Stimulated activated naive CD8-positive, alpha-beta T cell treated with anti-CD3 and anti-CD28 coated beads, Interleukin-15, amount 100 ng/mL, for 72 hours (primary cell): ENCODE measurements around the gene ACOXL.

Experiments used
- ATAC-seq: fragments of 150-1000 bp; cut with Tn5 transposase; 2 replicates; pipeline ENCODE4 v1.10.0; 2021; ENCODE audit warnings: mild to moderate bottlenecking, moderate library complexity
- DNase-seq, 2 donors: peaks; one replicate each; pipeline ENCODE4 v3.0.0; 2021 to 2022
- H3K27ac Mint-ChIP-seq, 2 donors: one replicate each; pipeline ENCODE4 v1.8.0; 2022; ENCODE audit warnings: mild to moderate bottlenecking in 2 of 2, mixed read lengths in 2 of 2, moderate library complexity in 2 of 2
- H3K27me3 Mint-ChIP-seq: one replicate; pipeline ENCODE4 v1.8.0; 2022; ENCODE audit warnings: mixed read lengths
- H3K4me1 Mint-ChIP-seq: one replicate; pipeline ENCODE4 v1.8.0; 2022; ENCODE audit warnings: mild to moderate bottlenecking, mixed read lengths
- H3K4me3 Mint-ChIP-seq, 2 donors: one replicate each; pipeline ENCODE4 v1.8.0; 2022; ENCODE audit warnings: mild to moderate bottlenecking in 2 of 2, mixed read lengths in 2 of 2, moderate library complexity in 1 of 2
- H3K9me3 Mint-ChIP-seq, 2 donors: one replicate each; pipeline ENCODE4 v1.8.0; 2022; ENCODE audit warnings: mixed read lengths in 2 of 2

ACOXL gene

DNA sequence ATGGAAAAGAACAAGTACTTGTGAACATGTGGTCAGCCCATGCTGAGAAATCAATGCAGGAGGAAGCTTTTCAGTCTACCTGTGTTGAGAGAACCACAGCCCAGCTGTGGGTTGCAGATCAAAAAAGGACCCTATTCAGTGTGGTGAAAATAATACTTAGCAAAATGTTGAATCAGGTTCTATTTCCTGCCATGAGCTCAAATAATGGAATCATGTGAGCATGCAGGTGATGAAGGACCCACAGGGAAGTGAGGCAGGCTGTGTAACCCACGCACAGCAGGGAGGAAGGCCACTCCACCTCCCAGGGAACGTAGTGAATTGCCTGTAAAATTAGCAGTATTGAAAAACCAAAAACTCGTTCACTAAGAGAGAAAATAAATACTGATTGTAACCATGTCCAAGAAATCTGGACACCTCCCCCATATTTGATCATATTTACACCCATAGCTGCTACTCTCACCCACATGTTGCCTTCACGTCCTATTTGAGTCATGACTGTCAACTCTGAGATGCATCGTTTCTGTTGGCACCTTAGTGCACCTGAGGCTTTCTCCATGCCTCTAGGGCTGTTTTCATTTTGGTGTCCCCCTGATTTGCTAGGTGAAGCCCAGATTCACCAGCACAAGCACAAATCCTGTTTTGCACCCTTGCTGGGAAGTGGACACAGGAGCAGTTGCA, 367.9 kb downstream of the ACOXL start:
- peaks cover 33% of the 10 kb centered on the region for H3K27me3 Mint-ChIP-seq

DNA sequence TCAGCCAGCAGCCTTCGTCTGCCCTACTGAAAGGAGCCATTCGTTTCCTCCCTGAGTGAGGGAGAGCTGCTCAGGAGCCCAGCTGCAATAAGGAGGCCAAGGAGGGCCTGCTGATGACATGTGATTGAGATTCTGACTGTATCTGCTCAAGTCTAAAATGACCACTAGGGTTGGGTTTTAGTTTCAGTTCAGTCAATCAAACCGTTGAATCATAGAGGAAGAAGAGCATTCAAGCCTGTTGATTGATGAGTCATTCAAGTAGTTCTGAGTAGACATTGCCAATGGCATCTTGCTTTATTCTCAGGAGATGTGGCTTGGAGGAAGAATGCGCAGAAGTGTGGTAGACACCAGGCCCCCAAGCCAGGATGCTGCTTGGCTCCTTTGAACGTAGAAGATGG, 368.4 kb downstream of the ACOXL start:
- peak overlapping the region in 1 of 2 donors; percentile 28 for H3K27ac Mint-ChIP-seq
- peak overlapping the region; percentile 30 to 54 for H3K4me3 Mint-ChIP-seq
- ATAC-seq (peak; percentile 94), DNase-seq (peak; percentile 20 to 54)
- H3K27me3 Mint-ChIP-seq = peaks cover 39% of the 10 kb centered on the region
- no peaks in the 10 kb centered on the region for H3K9me3 Mint-ChIP-seq
- H3K4me1 Mint-ChIP-seq = peaks cover 29% of the 10 kb centered on the region

More for the DNA sequence above, 367.9 kb downstream of the ACOXL start:
- DNase-seq (no peak), ATAC-seq (peak; percentile 84)
- peak overlapping the region in 1 of 2 donors; percentile 28 for H3K27ac Mint-ChIP-seq
- H3K4me1 Mint-ChIP-seq = peaks cover 29% of the 10 kb centered on the region
- peak overlapping the region; percentile 30 to 54 for H3K4me3 Mint-ChIP-seq
- H3K9me3 Mint-ChIP-seq = no peaks in the 10 kb centered on the region

- peaks cover 47% of the 10 kb centered on the region for H3K27me3 Mint-ChIP-seq
- H3K4me1 Mint-ChIP-seq = peaks cover 29% of the 10 kb centered on the region
- no peaks in the 10 kb centered on the region for H3K9me3 Mint-ChIP-seq
- peak; percentile 31 for ATAC-seq
- H3K4me3 Mint-ChIP-seq = no peak overlapping the region
- no peak overlapping the region for H3K27ac Mint-ChIP-seq
- peak in 1 of 2 donors; percentile 24 for DNase-seq
Measured at GRCh38 chr2:111101592-111101991, 369.2 kb downstream of the ACOXL start.

DNA sequence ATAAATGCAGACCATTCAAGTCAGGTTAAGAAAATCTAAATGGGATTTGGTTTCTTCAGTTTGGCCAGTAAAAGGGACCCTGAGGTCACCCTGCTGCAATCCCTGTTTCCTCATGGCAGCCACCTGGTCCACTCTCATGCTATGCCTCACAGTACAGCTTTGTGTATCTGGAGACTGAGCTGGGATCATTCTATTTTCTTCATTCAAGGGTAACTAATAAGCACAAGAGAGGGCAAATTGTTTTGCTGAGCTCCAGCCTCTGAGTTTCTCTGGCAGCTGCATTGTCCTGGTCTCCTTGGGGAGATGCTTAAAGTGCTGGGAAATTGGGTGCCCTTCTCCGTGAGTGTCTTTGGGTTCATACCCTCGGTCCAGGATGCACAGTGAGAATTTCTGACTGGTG, 369.8 kb downstream of the ACOXL start:
- peaks cover 29% of the 10 kb centered on the region for H3K4me1 Mint-ChIP-seq
- no peaks in the 10 kb centered on the region for H3K9me3 Mint-ChIP-seq
- ATAC-seq (no peak), DNase-seq (no peak)
- peak overlapping the region in 1 of 2 donors; percentile 27 for H3K27ac Mint-ChIP-seq
- no peak overlapping the region for H3K4me3 Mint-ChIP-seq
- H3K27me3 Mint-ChIP-seq = peaks cover 45% of the 10 kb centered on the region

DNA sequence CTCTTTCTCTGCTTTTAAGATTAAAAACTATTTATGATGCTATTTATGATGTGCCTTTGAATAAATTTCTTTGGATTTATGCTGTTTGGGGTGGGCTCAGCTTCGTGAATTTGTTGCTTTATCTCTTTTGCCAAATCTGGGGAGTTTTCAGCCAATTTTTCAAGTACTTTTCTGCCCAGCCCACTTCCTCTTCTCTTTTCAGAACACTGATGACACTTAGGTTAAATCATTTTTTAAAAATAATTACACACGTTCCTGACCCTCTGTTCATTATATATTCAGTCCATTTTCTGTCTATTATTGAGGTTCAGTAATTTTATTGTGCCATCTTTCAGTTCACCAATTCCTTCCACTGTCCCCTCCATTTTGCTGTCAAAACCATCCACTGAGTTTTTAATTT, 373.6 kb downstream of the ACOXL start:
- no peaks in the 10 kb centered on the region for H3K9me3 Mint-ChIP-seq
- H3K4me3 Mint-ChIP-seq = no peak overlapping the region
- peaks cover 17% of the 10 kb centered on the region for H3K4me1 Mint-ChIP-seq
- DNase-seq (no peak), ATAC-seq (no peak)
- H3K27ac Mint-ChIP-seq = no peak overlapping the region
- H3K27me3 Mint-ChIP-seq = peaks cover 50% of the 10 kb centered on the region

- Mint-ChIP-seq H3K4me3 (no peak overlapping the region), H3K27ac (no peak overlapping the region), H3K4me1 (peaks cover 15% of the 10 kb centered on the region), H3K9me3 (no peaks in the 10 kb centered on the region), H3K27me3 (peaks cover 50% of the 10 kb centered on the region)
- ATAC-seq = no peak
- no peak for DNase-seq
Measured at GRCh38 chr2:111106706-111107105, 374.3 kb downstream of the ACOXL start.

- H3K9me3 Mint-ChIP-seq = no peaks in the 10 kb centered on the region
- ATAC-seq (no peak), DNase-seq (no peak)
- no peak overlapping the region for H3K4me3 Mint-ChIP-seq
- H3K4me1 Mint-ChIP-seq = peaks cover 11% of the 10 kb centered on the region
- H3K27ac Mint-ChIP-seq = no peak overlapping the region
- peaks cover 58% of the 10 kb centered on the region for H3K27me3 Mint-ChIP-seq
Measured at GRCh38 chr2:111108745-111109271, 376.4 kb downstream of the ACOXL start.

GRCh38 chr2:111111101-111111755, 378.9 kb downstream of the ACOXL start:
- no peak for DNase-seq
- H3K4me1 Mint-ChIP-seq = peaks cover 21% of the 10 kb centered on the region
- H3K27me3 Mint-ChIP-seq = peaks cover 56% of the 10 kb centered on the region
- ATAC-seq = peak; percentile 34
- no peak overlapping the region for H3K4me3 Mint-ChIP-seq
- H3K27ac Mint-ChIP-seq = no peak overlapping the region
- H3K9me3 Mint-ChIP-seq = no peaks in the 10 kb centered on the region

DNA sequence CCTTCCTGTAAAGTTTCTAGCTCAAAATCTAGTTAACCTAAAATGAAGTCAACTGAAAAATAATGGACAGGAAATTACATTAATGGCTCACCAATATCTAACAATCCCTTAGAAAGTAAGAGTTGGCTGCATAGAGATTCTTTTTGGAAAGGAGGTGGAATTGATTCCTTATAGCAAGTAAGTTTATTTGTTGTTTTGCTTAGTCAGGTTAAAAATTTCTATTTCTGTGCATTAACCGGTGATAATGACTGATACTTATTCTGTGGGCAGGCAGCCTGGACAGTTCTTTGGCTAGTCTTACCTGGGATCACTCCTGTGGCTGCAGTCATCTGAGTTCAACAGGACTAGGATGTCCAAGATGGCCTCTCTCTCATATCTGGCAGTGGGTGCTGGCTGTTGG, 381.5 kb downstream of the ACOXL start:
- no peak overlapping the region for H3K4me3 Mint-ChIP-seq
- no peak for DNase-seq
- ATAC-seq = no peak
- H3K27ac Mint-ChIP-seq = no peak overlapping the region
- H3K9me3 Mint-ChIP-seq = no peaks in the 10 kb centered on the region
- H3K27me3 Mint-ChIP-seq = peaks cover 61% of the 10 kb centered on the region
- peaks cover 48% of the 10 kb centered on the region for H3K4me1 Mint-ChIP-seq

- H3K4me1 Mint-ChIP-seq = peaks cover 55% of the 10 kb centered on the region
- peak; percentile 65 to 74 for DNase-seq
- H3K27ac Mint-ChIP-seq = peak overlapping the region; percentile 50 to 84
- peaks cover 63% of the 10 kb centered on the region for H3K27me3 Mint-ChIP-seq
- ATAC-seq = peak; percentile 63
- no peaks in the 10 kb centered on the region for H3K9me3 Mint-ChIP-seq
- peak overlapping the region; percentile 74 to 86 for H3K4me3 Mint-ChIP-seq
Measured at GRCh38 chr2:111116011-111116746, 383.8 kb downstream of the ACOXL start.

DNA sequence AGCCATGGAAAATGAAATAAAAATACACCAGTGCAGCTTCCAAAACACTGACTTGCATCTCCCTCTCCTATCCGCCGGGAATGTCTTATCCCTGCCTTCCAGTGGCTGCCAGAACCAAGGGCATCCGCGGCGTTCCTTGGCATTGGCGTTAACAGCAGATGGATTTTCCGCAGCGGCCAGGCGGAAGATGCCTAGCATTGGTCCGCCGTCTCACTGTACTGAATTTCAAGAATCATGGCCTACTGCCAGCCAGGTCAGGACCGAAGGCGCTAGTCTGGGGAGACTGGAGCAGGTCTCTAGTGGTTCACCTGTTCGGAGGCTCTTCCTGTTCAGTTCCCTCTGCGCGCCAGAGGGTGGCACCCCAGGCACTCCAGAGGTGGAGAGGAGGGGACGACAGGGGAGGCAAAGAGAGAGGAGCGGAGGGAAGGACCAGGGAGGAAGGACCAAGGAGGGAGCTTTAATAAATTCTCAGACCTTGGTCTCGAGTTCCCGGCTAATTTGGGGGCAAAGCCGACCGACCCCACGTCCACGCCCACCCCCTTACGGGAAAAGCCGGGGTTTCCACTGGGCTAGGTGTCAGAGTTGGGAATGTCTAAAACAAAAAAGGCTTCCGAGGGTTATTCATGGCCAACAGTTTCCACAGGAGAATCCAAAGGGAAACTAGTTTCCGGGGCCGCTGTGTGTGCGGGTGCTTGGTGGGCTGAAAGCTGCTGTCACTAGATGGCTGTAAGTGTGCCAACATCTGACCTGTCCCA, 384.6 kb downstream of the ACOXL start:
- H3K4me3 Mint-ChIP-seq = peak overlapping the region; percentile 74 to 86
- H3K27ac Mint-ChIP-seq = peak overlapping the region in 1 of 2 donors; percentile 35
- DNase-seq (peak; percentile 70 to 84), ATAC-seq (peak; percentile 61)
- H3K27me3 Mint-ChIP-seq = peaks cover 62% of the 10 kb centered on the region
- no peaks in the 10 kb centered on the region for H3K9me3 Mint-ChIP-seq
- H3K4me1 Mint-ChIP-seq = peaks cover 56% of the 10 kb centered on the region

GRCh38 chr2:111117598-111118480, 385.5 kb downstream of the ACOXL start:
- Mint-ChIP-seq H3K4me3 (peak overlapping the region; percentile 86 to 88), H3K27me3 (peaks cover 53% of the 10 kb centered on the region), H3K27ac (no peak overlapping the region), H3K4me1 (peaks cover 57% of the 10 kb centered on the region), H3K9me3 (no peaks in the 10 kb centered on the region)
- ATAC-seq (no peak), DNase-seq (peak; percentile 39 to 45)

- Mint-ChIP-seq H3K4me3 (peak overlapping the region; percentile 86 to 88), H3K9me3 (no peaks in the 10 kb centered on the region), H3K27me3 (peaks cover 46% of the 10 kb centered on the region), H3K27ac (peak overlapping the region in 1 of 2 donors; percentile 30), H3K4me1 (peaks cover 63% of the 10 kb centered on the region)
- DNase-seq = peak in 1 of 2 donors; percentile 29
- ATAC-seq = no peak
Measured at GRCh38 chr2:111118481-111118980, 386.2 kb downstream of the ACOXL start.
